Neural progenitor cell (in vitro differentiated cells): ENCODE measurements around the gene CRTC1. TPM values are rescaled to one million over a fixed set of nuclear protein-coding genes. Genes with fewer than 3 reads are reported as not detected.

Source experiments
- DNase-seq: peaks from one replicate; pipeline ENCODE4 v3.0.0-alpha.2; 2016; ENCODE audit warnings: low spot score
- H2AFZ ChIP-seq: fragments of 200-600 bp; sonication (generic); replicated peaks from 2 replicates; pipeline ENCODE4 v1.6.1; 2016; ENCODE audit warnings: antibody characterized with exemption
- H3F3A ChIP-seq: fragments of 200-600 bp; sonication (generic); 2 replicates; pipeline ENCODE4 v1.6.1; 2016; ENCODE audit warnings: antibody characterized with exemption, low read depth
- H3K27ac ChIP-seq: fragments of 200-600 bp; sonication (generic); 2 replicates; pipeline ENCODE4 v1.5.1; 2016; ENCODE audit warnings: mild to moderate bottlenecking
- H3K27me3 ChIP-seq: fragments of 200-600 bp; sonication (generic); 2 replicates; pipeline ENCODE4 v1.6.1; 2016; ENCODE audit warnings: mild to moderate bottlenecking, moderate library complexity
- H3K36me3 ChIP-seq: fragments of 200-600 bp; sonication (generic); 2 replicates; pipeline ENCODE4 v1.5.1; 2016
- H3K4me1 ChIP-seq: fragments of 200-600 bp; sonication (generic); 2 replicates; pipeline ENCODE4 v1.6.1; 2016; ENCODE audit warnings: mixed run types
- H3K4me2 ChIP-seq: fragments of 200-600 bp; sonication (generic); 2 replicates; pipeline ENCODE4 v1.6.1; 2016
- H3K4me3 ChIP-seq: fragments of 200-600 bp; sonication (generic); 2 replicates; pipeline ENCODE4 v1.5.1; 2016
- H3K79me2 ChIP-seq: fragments of 200-600 bp; sonication (generic); 2 replicates; pipeline ENCODE4 v1.6.1; 2016; ENCODE audit warnings: low read depth
- H3K9ac ChIP-seq: fragments of 200-600 bp; sonication (generic); 2 replicates; pipeline ENCODE4 v1.6.1; 2016
- H3K9me3 ChIP-seq: fragments of 200-600 bp; sonication (generic); 2 replicates; pipeline ENCODE4 v1.5.1; 2016; ENCODE audit warnings: low read depth
- H4K20me1 ChIP-seq: fragments of 200-600 bp; sonication (generic); 2 replicates; pipeline ENCODE4 v1.6.1; 2016; ENCODE audit warnings: low read depth
- H3K27ac Mint-ChIP-seq: 3 replicates; pipeline ENCODE4 v1.8.0; 2021; ENCODE audit warnings: mixed read lengths
- H3K27me3 Mint-ChIP-seq: 2 replicates; pipeline ENCODE4 v1.8.0; 2022; ENCODE audit warnings: low read depth, mild to moderate bottlenecking, inconsistent platforms, moderate library complexity, mixed read lengths; ENCODE audit not compliant: insufficient read depth
- H3K36me3 Mint-ChIP-seq: 3 replicates; pipeline ENCODE4 v1.8.0; 2021; ENCODE audit warnings: mixed read lengths
- H3K4me1 Mint-ChIP-seq: 3 replicates; pipeline ENCODE4 v1.8.0; 2021; ENCODE audit warnings: mixed read lengths
- H3K4me3 Mint-ChIP-seq: 3 replicates; pipeline ENCODE4 v1.8.0; 2021; ENCODE audit warnings: mild to moderate bottlenecking, moderate library complexity, mixed read lengths
- H3K9me3 Mint-ChIP-seq: 3 replicates; pipeline ENCODE4 v1.8.0; 2020; ENCODE audit warnings: mixed read lengths
- EZH2 ChIP-seq: fragments of 200-600 bp; sonication (generic); IDR thresholded peaks from 2 replicates; pipeline ENCODE4 v1.6.1; 2017; ENCODE audit warnings: antibody characterized with exemption, mild to moderate bottlenecking, moderate library complexity
- EZH2phosphoT487 ChIP-seq: fragments of 200-600 bp; sonication (generic); IDR thresholded peaks from 2 replicates; pipeline ENCODE4 v1.6.1; 2017; ENCODE audit warnings: antibody characterized with exemption
- total RNA-seq: library from RNA; depleted of rRNA; stranded (reverse); fragments of >200 nt; gene quantifications from 2 replicates; pipeline ENCODE4 v1.2.3, GENCODE V29; 2015; ENCODE audit warnings: low replicate concordance
- TF ChIP-seq, protein P1 (sequence below): fragments of 200-600 bp; sonication (generic); IDR thresholded peaks from 2 replicates; pipeline ENCODE4 v1.5.1; 2017; ENCODE audit warnings: antibody characterized with exemption, mild to moderate bottlenecking

CRTC1 gene
- total RNA-seq, 1 donor from 2014 or later = 2.4 TPM

DNA sequence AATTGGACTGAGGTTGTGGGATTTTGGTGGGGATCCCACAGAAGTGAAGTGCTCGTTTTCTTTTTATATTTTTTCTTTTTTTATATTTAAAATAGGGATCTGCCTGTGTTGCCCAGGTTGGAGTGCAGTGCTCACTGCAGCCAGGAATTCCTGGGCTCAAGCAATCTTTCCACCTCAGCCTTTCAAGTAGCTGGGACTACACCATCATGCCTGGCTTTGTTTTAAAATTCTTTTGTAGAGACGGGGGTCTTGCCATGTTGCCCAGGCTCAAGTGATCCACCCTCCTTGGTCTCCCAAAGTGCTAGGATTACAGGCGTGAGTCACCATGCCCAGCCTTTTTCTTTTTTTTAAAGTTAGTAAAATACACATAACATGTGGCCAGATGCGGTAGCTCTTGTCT is 20.6 kb downstream of the CRTC1 start:
- no peaks in the 10 kb centered on the region for H3K9me3 ChIP-seq
- no peak overlapping the region for H3K9ac ChIP-seq
- TF ChIP-seq EZH2phosphoT487 (no peak), EZH2 (no peak)
- TF ChIP-seq, protein P1, sequence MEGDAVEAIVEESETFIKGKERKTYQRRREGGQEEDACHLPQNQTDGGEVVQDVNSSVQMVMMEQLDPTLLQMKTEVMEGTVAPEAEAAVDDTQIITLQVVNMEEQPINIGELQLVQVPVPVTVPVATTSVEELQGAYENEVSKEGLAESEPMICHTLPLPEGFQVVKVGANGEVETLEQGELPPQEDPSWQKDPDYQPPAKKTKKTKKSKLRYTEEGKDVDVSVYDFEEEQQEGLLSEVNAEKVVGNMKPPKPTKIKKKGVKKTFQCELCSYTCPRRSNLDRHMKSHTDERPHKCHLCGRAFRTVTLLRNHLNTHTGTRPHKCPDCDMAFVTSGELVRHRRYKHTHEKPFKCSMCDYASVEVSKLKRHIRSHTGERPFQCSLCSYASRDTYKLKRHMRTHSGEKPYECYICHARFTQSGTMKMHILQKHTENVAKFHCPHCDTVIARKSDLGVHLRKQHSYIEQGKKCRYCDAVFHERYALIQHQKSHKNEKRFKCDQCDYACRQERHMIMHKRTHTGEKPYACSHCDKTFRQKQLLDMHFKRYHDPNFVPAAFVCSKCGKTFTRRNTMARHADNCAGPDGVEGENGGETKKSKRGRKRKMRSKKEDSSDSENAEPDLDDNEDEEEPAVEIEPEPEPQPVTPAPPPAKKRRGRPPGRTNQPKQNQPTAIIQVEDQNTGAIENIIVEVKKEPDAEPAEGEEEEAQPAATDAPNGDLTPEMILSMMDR = no peak
- Mint-ChIP-seq H3K27ac (no peak overlapping the region), H3K36me3 (no peaks in the 10 kb centered on the region), H3K27me3 (peaks cover 7% of the 10 kb centered on the region), H3K9me3 (no peaks in the 10 kb centered on the region), H3K4me1 (peaks cover 24% of the 10 kb centered on the region), H3K4me3 (no peak overlapping the region)
- DNase-seq = no peak
- no peak overlapping the region for H2AFZ ChIP-seq
- peaks cover 61% of the 10 kb centered on the region for H3K79me2 ChIP-seq
- peaks cover 34% of the 10 kb centered on the region for H3F3A ChIP-seq
- no peak overlapping the region for H3K4me3 ChIP-seq
- peaks cover 28% of the 10 kb centered on the region for H3K4me1 ChIP-seq
- H3K36me3 ChIP-seq = no peaks in the 10 kb centered on the region
- H3K27ac ChIP-seq = no peak overlapping the region
- no peaks in the 10 kb centered on the region for H3K27me3 ChIP-seq
- peaks cover 70% of the 10 kb centered on the region for H4K20me1 ChIP-seq
- H3K4me2 ChIP-seq = no peak overlapping the region

DNA sequence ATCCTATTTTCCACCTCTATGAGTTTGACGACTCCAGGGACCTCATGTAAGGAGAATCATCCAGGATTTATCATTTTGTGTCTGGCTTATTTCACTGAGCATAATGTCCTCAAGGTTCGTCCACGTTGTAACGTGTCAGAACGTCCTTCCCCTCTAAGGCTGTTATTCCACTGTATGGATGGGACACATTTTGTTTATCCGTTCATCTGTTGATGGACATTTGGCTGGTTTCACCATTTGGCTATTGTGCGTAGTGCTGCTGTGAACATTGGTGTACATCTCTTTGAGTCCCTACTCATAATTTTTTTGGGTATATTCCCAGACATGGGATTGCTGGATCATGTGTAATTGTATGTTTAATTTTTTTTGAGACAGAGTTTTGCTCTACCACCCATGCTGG is 21.5 kb downstream of the CRTC1 start:
- Mint-ChIP-seq H3K27me3 (peaks cover 1% of the 10 kb centered on the region), H3K4me3 (no peak overlapping the region), H3K36me3 (no peaks in the 10 kb centered on the region), H3K27ac (no peak overlapping the region), H3K4me1 (peaks cover 15% of the 10 kb centered on the region), H3K9me3 (no peaks in the 10 kb centered on the region)
- Histone ChIP-seq H3K9ac (no peak overlapping the region), H2AFZ (no peak overlapping the region), H3F3A (peaks cover 25% of the 10 kb centered on the region), H3K4me2 (no peak overlapping the region), H3K79me2 (peaks cover 61% of the 10 kb centered on the region), H3K27me3 (no peaks in the 10 kb centered on the region), H3K4me1 (peaks cover 20% of the 10 kb centered on the region), H4K20me1 (peaks cover 66% of the 10 kb centered on the region), H3K4me3 (no peak overlapping the region), H3K27ac (no peak overlapping the region), H3K9me3 (no peaks in the 10 kb centered on the region), H3K36me3 (no peaks in the 10 kb centered on the region)
- no peak for DNase-seq
- TF ChIP-seq EZH2phosphoT487 (no peak), EZH2 (no peak)
- TF ChIP-seq, protein P1 = no peak

DNA sequence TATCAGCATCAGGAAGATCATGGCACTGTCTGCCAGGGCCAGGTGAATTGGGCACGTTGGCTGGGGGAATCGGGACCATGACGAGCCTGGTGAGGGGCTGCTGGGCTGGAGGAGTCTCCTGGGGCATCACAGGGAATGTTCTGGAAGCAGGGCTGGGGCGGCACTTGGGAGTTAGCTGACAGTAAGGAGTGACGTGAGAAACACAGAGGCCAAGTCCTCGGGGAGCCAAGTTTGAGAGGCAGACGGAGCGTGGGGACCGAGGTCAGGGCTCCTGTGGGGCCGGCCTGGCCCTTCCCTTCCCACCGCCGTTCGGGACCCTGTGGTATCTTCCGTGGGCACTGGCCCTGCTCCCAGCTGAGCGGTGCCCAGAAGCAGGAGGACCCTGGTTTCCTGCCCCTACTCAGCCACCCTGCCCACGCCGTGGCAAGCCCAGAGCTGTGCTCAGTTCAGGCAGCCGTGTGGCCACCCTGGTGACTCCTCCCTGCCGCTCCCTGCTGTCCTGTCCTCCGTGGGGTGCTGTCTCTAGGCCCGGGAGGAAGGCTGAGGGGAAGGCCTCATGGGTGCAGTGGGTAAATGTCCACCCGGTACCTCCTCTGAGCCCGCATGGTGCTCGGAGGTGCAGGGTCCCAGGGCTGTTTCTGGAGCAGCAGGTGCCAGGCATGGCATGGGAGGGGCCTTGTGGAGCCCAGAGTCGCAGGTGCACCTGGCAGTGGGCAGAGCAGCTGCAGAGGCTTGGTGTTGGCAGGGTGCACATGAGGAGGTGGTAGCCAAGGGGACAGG is 25.2 kb downstream of the CRTC1 start:
- H3K4me2 ChIP-seq = no peak overlapping the region

More for the DNA sequence above, 25.2 kb downstream of the CRTC1 start:
- Histone ChIP-seq H3K79me2 (peaks cover 39% of the 10 kb centered on the region), H3K9ac (no peak overlapping the region), H2AFZ (no peak overlapping the region), H3K4me1 (no peaks in the 10 kb centered on the region), H3F3A (no peaks in the 10 kb centered on the region), H3K27ac (no peak overlapping the region), H3K9me3 (no peaks in the 10 kb centered on the region), H3K36me3 (no peaks in the 10 kb centered on the region), H3K4me3 (no peak overlapping the region), H3K27me3 (no peaks in the 10 kb centered on the region), H4K20me1 (peaks cover 46% of the 10 kb centered on the region)
- no peaks in the 10 kb centered on the region for H3K9me3 Mint-ChIP-seq
- TF ChIP-seq EZH2phosphoT487 (no peak), EZH2 (no peak)
- TF ChIP-seq, protein P1 = no peak
- no peak overlapping the region for H3K4me3 Mint-ChIP-seq
- no peaks in the 10 kb centered on the region for H3K27me3 Mint-ChIP-seq
- H3K27ac Mint-ChIP-seq = no peak overlapping the region
- H3K4me1 Mint-ChIP-seq = peaks cover 14% of the 10 kb centered on the region
- DNase-seq = no peak
- no peaks in the 10 kb centered on the region for H3K36me3 Mint-ChIP-seq
